Measurements from ENCODE around the gene CDC42.

CDC42 gene

DNA sequence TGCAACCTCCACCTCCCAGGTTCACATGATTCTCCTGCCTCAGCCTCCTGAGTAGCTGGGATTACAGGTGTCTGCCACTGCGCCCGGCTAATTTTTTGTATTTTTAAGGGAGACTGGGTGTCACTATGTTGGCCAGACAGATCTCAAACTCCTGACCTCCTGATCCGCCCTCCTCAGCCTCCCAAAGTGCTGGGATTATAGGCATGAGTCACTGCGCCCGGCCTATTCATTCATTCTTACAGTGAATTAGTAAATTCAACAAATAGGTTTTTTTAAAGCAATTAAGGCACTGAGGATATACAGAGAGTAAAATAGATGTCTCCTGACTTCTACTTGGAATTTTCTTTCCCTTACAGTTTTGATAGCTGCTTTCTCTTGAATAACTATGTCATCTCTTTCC, 43.5 kb downstream of the CDC42 start:
- TF ChIP-seq, protein P1, sequence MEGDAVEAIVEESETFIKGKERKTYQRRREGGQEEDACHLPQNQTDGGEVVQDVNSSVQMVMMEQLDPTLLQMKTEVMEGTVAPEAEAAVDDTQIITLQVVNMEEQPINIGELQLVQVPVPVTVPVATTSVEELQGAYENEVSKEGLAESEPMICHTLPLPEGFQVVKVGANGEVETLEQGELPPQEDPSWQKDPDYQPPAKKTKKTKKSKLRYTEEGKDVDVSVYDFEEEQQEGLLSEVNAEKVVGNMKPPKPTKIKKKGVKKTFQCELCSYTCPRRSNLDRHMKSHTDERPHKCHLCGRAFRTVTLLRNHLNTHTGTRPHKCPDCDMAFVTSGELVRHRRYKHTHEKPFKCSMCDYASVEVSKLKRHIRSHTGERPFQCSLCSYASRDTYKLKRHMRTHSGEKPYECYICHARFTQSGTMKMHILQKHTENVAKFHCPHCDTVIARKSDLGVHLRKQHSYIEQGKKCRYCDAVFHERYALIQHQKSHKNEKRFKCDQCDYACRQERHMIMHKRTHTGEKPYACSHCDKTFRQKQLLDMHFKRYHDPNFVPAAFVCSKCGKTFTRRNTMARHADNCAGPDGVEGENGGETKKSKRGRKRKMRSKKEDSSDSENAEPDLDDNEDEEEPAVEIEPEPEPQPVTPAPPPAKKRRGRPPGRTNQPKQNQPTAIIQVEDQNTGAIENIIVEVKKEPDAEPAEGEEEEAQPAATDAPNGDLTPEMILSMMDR (IDR thresholded peaks at IDR 0.05; ENCODE audit: low read depth, low read length, missing control alignments) = no peak
- H3K4me3 ChIP-seq (ENCODE audit: low read depth, low read length) = no peak overlapping the region
- no peak for DNase-seq (ENCODE audit: low read depth)

- no peak for DNase-seq (ENCODE audit: low read depth)
- TF ChIP-seq, protein P1 (IDR thresholded peaks at IDR 0.05; ENCODE audit: low read depth, low read length, missing control alignments) = no peak
- no peak overlapping the region for H3K4me3 ChIP-seq (ENCODE audit: low read depth, low read length)
Measured at GRCh38 chr1:22096463-22096862, 44.0 kb downstream of the CDC42 start.

GRCh38 chr1:22098752-22099151, 46.2 kb downstream of the CDC42 start:
- TF ChIP-seq, protein P1 (IDR thresholded peaks at IDR 0.05; ENCODE audit: low read depth, low read length, missing control alignments) = no peak
- no peak for DNase-seq (ENCODE audit: low read depth)
- H3K4me3 ChIP-seq (ENCODE audit: low read depth, low read length) = no peak overlapping the region

GRCh38 chr1:22100168-22100567, 47.7 kb downstream of the CDC42 start:
- H3K4me3 ChIP-seq (ENCODE audit: low read depth, low read length) = no peak overlapping the region
- DNase-seq (ENCODE audit: low read depth) = no peak
- TF ChIP-seq, protein P1 (IDR thresholded peaks at IDR 0.05; ENCODE audit: low read depth, low read length, missing control alignments) = no peak

DNA sequence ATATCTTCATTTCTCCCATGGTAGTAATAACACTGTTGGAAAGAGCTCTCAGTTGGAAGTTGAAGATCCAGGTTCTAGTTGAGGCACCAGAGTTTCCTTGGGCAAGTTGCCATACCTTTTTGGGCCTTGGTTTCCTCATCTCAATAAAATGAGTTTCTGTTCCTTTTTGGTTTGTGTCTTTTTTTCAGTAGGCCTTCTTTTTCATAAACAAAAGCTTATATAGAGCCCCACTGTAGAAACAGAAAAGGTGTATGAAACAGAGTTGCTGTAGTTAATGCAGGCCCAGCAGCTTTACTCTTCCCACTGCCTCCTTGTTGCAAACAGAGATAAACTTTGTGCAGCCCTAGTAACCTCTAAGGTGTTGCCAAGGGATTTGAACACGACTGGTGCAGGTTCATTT, 48.7 kb downstream of the CDC42 start:
- no peak for DNase-seq (ENCODE audit: low read depth)
- no peak overlapping the region for H3K4me3 ChIP-seq (ENCODE audit: low read depth, low read length)
- TF ChIP-seq, protein P1 (IDR thresholded peaks at IDR 0.05; ENCODE audit: low read depth, low read length, missing control alignments) = no peak

- H3K4me3 ChIP-seq (ENCODE audit: low read depth, low read length) = no peak overlapping the region
- TF ChIP-seq, protein P1 (IDR thresholded peaks at IDR 0.05; ENCODE audit: low read depth, low read length, missing control alignments) = no peak
- no peak for DNase-seq (ENCODE audit: low read depth)
Measured at GRCh38 chr1:22101995-22102394, 49.5 kb downstream of the CDC42 start.

DNA sequence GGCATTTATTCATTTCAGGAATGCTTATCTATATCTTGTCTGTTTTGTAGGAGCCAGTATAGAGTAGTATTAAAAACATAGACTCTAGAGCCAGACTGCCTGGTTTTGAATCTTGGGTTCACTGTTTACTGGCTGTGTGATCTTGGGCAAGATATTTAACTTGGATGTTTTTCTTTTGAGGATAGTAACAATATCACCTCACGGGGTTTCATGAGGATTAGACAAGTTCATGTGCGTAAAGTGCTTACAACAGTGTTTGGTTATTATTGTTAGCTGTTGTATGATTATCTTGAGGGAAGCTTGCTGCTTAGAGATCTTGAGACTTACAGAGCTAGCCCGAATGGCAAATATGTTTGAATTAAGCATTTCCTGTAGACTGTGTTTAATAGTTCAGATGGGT, 50.2 kb downstream of the CDC42 start:
- TF ChIP-seq, protein P1 (IDR thresholded peaks at IDR 0.05; ENCODE audit: low read depth, low read length, missing control alignments) = no peak
- no peak overlapping the region for H3K4me3 ChIP-seq (ENCODE audit: low read depth, low read length)
- DNase-seq (ENCODE audit: low read depth) = no peak
